CD4-positive, alpha-beta T cell (primary cell): ENCODE measurements around the gene GFI1B. TPM values are rescaled to one million over a fixed set of nuclear protein-coding genes. Genes with fewer than 3 reads are reported as not detected.

ENCODE experiments used
- ATAC-seq: fragments of 200-7000 bp; cut with Tn5 transposase; one replicate; pipeline ENCODE4 v1.10.0; 2022; ENCODE audit warnings: mild to moderate bottlenecking; ENCODE audit not compliant: poor library complexity
- CTCF ChIA-PET: fragments of 350-600 bp; sonication (Branson Sonifier 250); formaldehyde crosslinking; loops from one replicate; lab custom pipeline; 2021; ENCODE audit warnings: antibody characterized with exemption, inconsistent platforms; lab: Charles Lee
- POLR2A ChIA-PET: fragments of 350-600 bp; sonication (Branson Sonifier 250); formaldehyde crosslinking; loops from one replicate; lab custom pipeline; 2021; ENCODE audit warnings: antibody characterized with exemption, inconsistent platforms; lab: Charles Lee
- DNase-seq, 14 experiments: peaks; one replicate each; pipeline ENCODE4 v3.0.0-alpha.2; 2013 to 2020; ENCODE audit warnings: mixed read lengths in 2 of 14
- H3K27ac ChIP-seq, 2 donors: one replicate each; pipeline versions ENCODE4 v1.5.1 to v1.7.0; 2013; ENCODE audit warnings: low read length in 2 of 2, low read depth in 1 of 2, mild to moderate bottlenecking in 1 of 2
- H3K27me3 ChIP-seq, 2 experiments: 1 replicate in 1 of 2; 2 replicates in 1 of 2; pipeline versions ENCODE4 v1.6.1 to v1.7.0; 2013; ENCODE audit warnings: low read length in 2 of 2, control low read depth in 1 of 2, mild to moderate bottlenecking in 1 of 2, moderate library complexity in 1 of 2; ENCODE audit not compliant: insufficient read depth in 2 of 2, control insufficient read depth in 1 of 2
- H3K36me3 ChIP-seq: one replicate; pipeline ENCODE4 v1.6.1; 2013; ENCODE audit warnings: low read length, control low read depth; ENCODE audit not compliant: insufficient read depth
- H3K4me1 ChIP-seq: one replicate; pipeline ENCODE4 v1.6.1; 2013; ENCODE audit warnings: low read length, control low read depth; ENCODE audit not compliant: insufficient read depth
- H3K4me3 ChIP-seq: one replicate; pipeline ENCODE4 v1.5.1; 2013; ENCODE audit warnings: mild to moderate bottlenecking, low read length, moderate library complexity
- H3K9me3 ChIP-seq, 2 experiments: 1 replicate in 1 of 2; 2 replicates in 1 of 2; pipeline versions ENCODE4 v1.6.1 to v1.7.0; 2013; ENCODE audit warnings: low read length in 2 of 2, mild to moderate bottlenecking in 2 of 2, control low read depth in 1 of 2, moderate library complexity in 1 of 2; ENCODE audit not compliant: control insufficient read depth in 1 of 2, insufficient read depth in 1 of 2
- H3K27ac Mint-ChIP-seq: one replicate; pipeline ENCODE4 v1.8.0; 2020; ENCODE audit warnings: mixed read lengths
- H3K27me3 Mint-ChIP-seq: one replicate; pipeline ENCODE4 v1.8.0; 2021; ENCODE audit warnings: mixed read lengths
- H3K36me3 Mint-ChIP-seq: one replicate; pipeline ENCODE4 v1.8.0; 2021; ENCODE audit warnings: low read depth, mixed read lengths
- H3K4me1 Mint-ChIP-seq: one replicate; pipeline ENCODE4 v1.8.0; 2021; ENCODE audit warnings: low read depth, mixed read lengths
- H3K4me3 Mint-ChIP-seq: one replicate; pipeline ENCODE4 v1.8.0; 2020; ENCODE audit warnings: mild to moderate bottlenecking, mixed read lengths
- H3K9me3 Mint-ChIP-seq: one replicate; pipeline ENCODE4 v1.8.0; 2020; ENCODE audit warnings: mixed read lengths
- CTCF ChIP-seq: fragments of 200-600 bp; IDR thresholded peaks from one replicate; pipeline ENCODE4 v1.8.0; 2022; ENCODE audit warnings: antibody characterized with exemption, mild to moderate bottlenecking
- intact Hi-C, 2 experiments: fragments of 100-400 bp; cut with DNase I in 1 of 2; cut with micrococcal nuclease in 1 of 2; formaldehyde crosslinking; loops; one replicate each; pipeline versions ENCODE4 v1.15.1 to v1.9.0; 2023 to 2025; cut with DNase I, micrococcal nuclease
- polyA plus RNA-seq, 2 donors: library from polyadenylated mRNA; unstranded; fragments of 120-200 nt; gene quantifications; one replicate each; pipeline ENCODE4 v1.2.1, GENCODE V29; 2013
- total RNA-seq, 174 experiments: library from RNA in 2 of 174; stranded (reverse) in 2 of 174; gene quantifications; one replicate each; pipeline ENCODE4 v1.2.3 and lab custom pipeline; 2021 to 2026

Gene GFI1B
- total RNA-seq (under 1 TPM in 1 of 2 experiments, not detected in 1; 0.58 TPM), total RNA-seq (lab: John Stamatoyannopoulos, UW) (0 to 3.6 (median 0.56) reads per million in 172 experiments)
- polyA plus RNA-seq (2013, experiment 1 of 2) = 0.15 TPM
- polyA plus RNA-seq (2013, experiment 2 of 2) = 0.49 TPM

DNA sequence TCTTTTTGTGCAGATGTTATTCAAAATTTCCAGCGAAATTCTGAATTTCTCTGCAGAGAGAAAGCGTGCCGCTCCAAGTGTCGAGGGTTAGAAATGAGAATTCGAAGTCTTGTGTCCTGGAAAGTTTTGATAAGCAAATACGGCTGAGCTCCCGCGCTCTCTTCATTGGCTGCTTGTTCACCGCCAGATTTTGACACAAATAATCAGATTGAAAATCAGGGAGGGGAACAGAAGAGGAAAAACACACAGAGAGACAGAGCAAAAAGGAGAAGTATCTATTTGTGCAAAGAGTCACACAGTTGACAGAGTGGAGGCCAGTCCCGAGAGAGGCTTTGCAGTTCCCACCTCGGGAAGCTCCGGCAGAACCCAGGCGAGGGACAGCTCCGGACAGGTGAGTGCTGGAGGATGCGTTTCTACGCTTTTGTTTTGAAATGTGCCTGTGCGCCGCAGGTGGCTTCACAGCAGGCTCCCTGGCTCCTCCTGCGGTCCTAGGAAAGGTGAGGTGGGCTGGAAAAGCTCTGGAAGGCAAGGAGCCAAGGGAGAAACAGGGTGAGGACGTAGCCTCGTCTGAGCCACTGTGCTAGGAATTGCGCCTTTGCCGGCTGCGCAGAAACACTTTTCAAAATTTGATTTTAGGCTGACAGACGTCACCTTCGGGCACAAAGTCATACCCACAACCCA, at the start of gene GFI1B:
Gene GFI1B (plus strand): TSS at position 244 of the 681 bp plus-strand sequence. CDS start 7,985 bp downstream, outside the sequence.
- intact Hi-C loops = loop anchor here (5.0 to 10.0 kb wide), 3 partner anchors 134 to 564 kb away; partner anchors contain the start of gene CFAP77 (in 1 of the 2)
- DNase-seq = peak in 2 of 14 experiments; percentile 14 to 16
- H3K36me3 Mint-ChIP-seq = no peaks in the 10 kb centered on the region
- no peaks in the 10 kb centered on the region for H3K9me3 Mint-ChIP-seq
- ChIA-PET CTCF (interaction anchor here (1.0 to 1.5 kb wide), 3 partner anchors 14 to 169 kb away, joined by 3 read pairs; no protein-coding TSS in a partner anchor), POLR2A (no interaction called here)
- Histone ChIP-seq H3K27me3 (peaks cover 34 to 62% of the 10 kb centered on the region in 2 experiments), H3K9me3 (no peaks in the 10 kb centered on the region), H3K4me1 (peaks cover 12% of the 10 kb centered on the region), H3K4me3 (no peak within 1 kb of the TSS), H3K36me3 (no peaks in the 10 kb centered on the region), H3K27ac (no peak within 1 kb of the TSS)
- no peak within 1 kb of the TSS for H3K4me3 Mint-ChIP-seq
- no peak for TF ChIP-seq CTCF
- peaks cover 5% of the 10 kb centered on the region for H3K4me1 Mint-ChIP-seq
- H3K27me3 Mint-ChIP-seq = peaks cover 77% of the 10 kb centered on the region
- no peak within 1 kb of the TSS for H3K27ac Mint-ChIP-seq
- ATAC-seq = no peak

GRCh38 chr9:132931178-132931735, 47.2 kb upstream of the GFI1B start:
- peaks cover 85% of the 10 kb centered on the region for H3K36me3 Mint-ChIP-seq
- no peak for TF ChIP-seq CTCF
- intact Hi-C loops = no loop called here

GRCh38 chr9:132935026-132935425, 43.5 kb upstream of the GFI1B start:
- no peak for DNase-seq
- no peak overlapping the region for H3K4me3 Mint-ChIP-seq
- TF ChIP-seq CTCF = no peak
- Histone ChIP-seq H3K36me3 (peaks cover 31% of the 10 kb centered on the region), H3K4me3 (no peak overlapping the region), H3K9me3 (no peaks in the 10 kb centered on the region), H3K27ac (no peak overlapping the region), H3K4me1 (no peaks in the 10 kb centered on the region), H3K27me3 (no peaks in the 10 kb centered on the region)
- intact Hi-C loops = no loop called here
- H3K27ac Mint-ChIP-seq = no peak overlapping the region
- peaks cover 9% of the 10 kb centered on the region for H3K4me1 Mint-ChIP-seq
- H3K36me3 Mint-ChIP-seq = peaks cover 57% of the 10 kb centered on the region
- H3K27me3 Mint-ChIP-seq = no peaks in the 10 kb centered on the region
- no peaks in the 10 kb centered on the region for H3K9me3 Mint-ChIP-seq
- CTCF ChIA-PET = interaction anchor here (1.4 kb wide), 1 partner anchor 11 kb away, joined by 3 read pairs; no protein-coding TSS in a partner anchor
- ATAC-seq = no peak
- POLR2A ChIA-PET = interaction anchor here (0.5 to 1.6 kb wide), 3 partner anchors 8 to 400 kb away, joined by 3 to 5 read pairs (median 3); partner anchors contain the start of gene TSC1

More at GRCh38 chr9:132931178-132931735, 47.2 kb upstream of the GFI1B start:
- Mint-ChIP-seq H3K4me1 (peaks cover 9% of the 10 kb centered on the region), H3K4me3 (no peak overlapping the region), H3K27ac (no peak overlapping the region), H3K9me3 (no peaks in the 10 kb centered on the region), H3K27me3 (no peaks in the 10 kb centered on the region)
- ChIA-PET CTCF (no interaction called here), POLR2A (no interaction called here)
- DNase-seq (no peak), ATAC-seq (no peak)
- Histone ChIP-seq H3K9me3 (no peaks in the 10 kb centered on the region), H3K4me3 (no peak overlapping the region), H3K4me1 (no peaks in the 10 kb centered on the region), H3K27ac (no peak overlapping the region), H3K27me3 (no peaks in the 10 kb centered on the region), H3K36me3 (peaks cover 60% of the 10 kb centered on the region)
